Urinary bladder (tissue), 4 donors: ENCODE data around the gene GOLM1. TPM values are rescaled to one million over a fixed set of nuclear protein-coding genes. Genes with fewer than 3 reads are reported as not detected.
"Not testable (repeated sequence)": the region's sequence is repeated elsewhere in the genome, so short reads cannot be mapped to it uniquely, and the experiment has no call there.

Source experiments
- DNase-seq: peaks from one replicate; pipeline ENCODE4 v3.0.0-alpha.2; 2015; ENCODE audit errors: extremely low spot score
- H3K27ac ChIP-seq: one replicate; pipeline ENCODE4 v1.5.1; 2013; ENCODE audit warnings: low read depth, mild to moderate bottlenecking, moderate library complexity
- H3K36me3 ChIP-seq: one replicate; pipeline ENCODE4 v1.6.1; 2013; ENCODE audit warnings: mild to moderate bottlenecking, moderate library complexity; ENCODE audit not compliant: insufficient read depth
- H3K4me1 ChIP-seq: one replicate; pipeline ENCODE4 v1.6.1; 2013; ENCODE audit warnings: mild to moderate bottlenecking, moderate library complexity; ENCODE audit not compliant: insufficient read depth
- H3K4me3 ChIP-seq: one replicate; pipeline ENCODE4 v1.5.1; 2013; ENCODE audit warnings: low read depth, low read length
- WGBS: extraction: QIAGEN DNeasy Blood & Tissue Kit; methylation state at CpG from one replicate; pipeline ENCODE4 v1.1.7; 2013; 5-methylcytosine and 5-hydroxymethylcytosine counted together
- polyA plus RNA-seq: library from polyadenylated mRNA; stranded (reverse); fragments of 200-250 nt; gene quantifications from one replicate; pipeline ENCODE4 v1.2.3, GENCODE V29; 2013
- total RNA-seq: library from RNA; depleted of rRNA; stranded (reverse); fragments of >200 nt; gene quantifications from one replicate; pipeline ENCODE4 v1.2.3, GENCODE V29; 2014
- donor health status: healthy with polysubstance abuse.
- donor health status: healthy.

Gene GOLM1, protein sequence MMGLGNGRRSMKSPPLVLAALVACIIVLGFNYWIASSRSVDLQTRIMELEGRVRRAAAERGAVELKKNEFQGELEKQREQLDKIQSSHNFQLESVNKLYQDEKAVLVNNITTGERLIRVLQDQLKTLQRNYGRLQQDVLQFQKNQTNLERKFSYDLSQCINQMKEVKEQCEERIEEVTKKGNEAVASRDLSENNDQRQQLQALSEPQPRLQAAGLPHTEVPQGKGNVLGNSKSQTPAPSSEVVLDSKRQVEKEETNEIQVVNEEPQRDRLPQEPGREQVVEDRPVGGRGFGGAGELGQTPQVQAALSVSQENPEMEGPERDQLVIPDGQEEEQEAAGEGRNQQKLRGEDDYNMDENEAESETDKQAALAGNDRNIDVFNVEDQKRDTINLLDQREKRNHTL
- total RNA-seq (37.4 TPM), polyA plus RNA-seq (22.4 TPM)

DNA sequence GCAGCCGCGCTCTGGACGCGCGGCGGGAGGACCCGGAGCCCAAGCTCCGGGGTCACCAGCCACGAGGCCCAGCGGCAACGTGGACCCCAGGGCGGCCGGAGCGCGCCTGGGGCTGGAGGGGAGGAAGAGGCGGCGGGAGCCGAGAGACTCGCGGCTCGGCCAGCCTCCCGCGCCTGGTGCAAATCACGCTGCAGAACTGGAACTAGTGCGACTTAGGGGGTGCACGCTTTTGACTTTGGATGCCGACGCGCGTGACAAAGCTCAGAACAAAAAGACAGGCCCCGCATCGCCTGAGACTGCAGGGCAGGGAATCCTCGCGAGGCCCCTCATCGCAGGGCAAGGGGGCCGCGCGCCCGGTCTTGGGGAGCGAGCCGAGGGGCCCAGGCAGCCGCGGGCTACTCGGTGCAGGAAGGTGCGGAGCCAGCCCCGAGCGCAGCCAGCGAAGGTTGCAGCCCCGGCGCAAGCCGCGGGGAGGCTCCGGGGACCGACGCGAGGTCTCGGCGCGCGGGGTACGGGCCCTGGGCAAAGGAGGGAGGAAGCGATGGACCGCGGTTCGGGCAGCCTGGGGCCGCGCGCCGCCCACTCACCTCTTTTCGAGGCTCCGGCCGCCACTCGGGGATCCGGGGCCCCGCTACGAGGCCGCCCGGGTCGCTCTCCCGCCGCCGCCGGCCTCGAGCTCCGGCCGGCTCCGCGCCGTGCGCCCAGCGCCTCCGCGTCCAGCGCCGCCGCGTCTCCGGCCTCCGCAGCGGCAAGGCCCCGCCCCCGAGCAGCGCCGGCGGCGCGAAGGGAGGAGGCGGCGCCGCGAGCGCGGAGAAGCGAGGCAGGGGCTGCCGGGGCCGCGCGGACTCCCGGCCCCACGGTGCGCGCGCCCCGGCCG lies at the start of gene GOLM1:
Gene GOLM1 (minus strand): TSS at position 735 of the 877 bp plus-strand sequence. CDS start 20,238 bp downstream, outside the sequence.
- DNase-seq, result no peak
- Histone ChIP-seq H3K4me1 (no peaks in the 10 kb centered on the region), H3K27ac (no peak within 1 kb of the TSS), H3K36me3 (no peaks in the 10 kb centered on the region), H3K4me3 (peak within 1 kb of the TSS; percentile 82)
- WGBS, result under 1% methylated on average over 119 of the region's 125 CpGs

DNA sequence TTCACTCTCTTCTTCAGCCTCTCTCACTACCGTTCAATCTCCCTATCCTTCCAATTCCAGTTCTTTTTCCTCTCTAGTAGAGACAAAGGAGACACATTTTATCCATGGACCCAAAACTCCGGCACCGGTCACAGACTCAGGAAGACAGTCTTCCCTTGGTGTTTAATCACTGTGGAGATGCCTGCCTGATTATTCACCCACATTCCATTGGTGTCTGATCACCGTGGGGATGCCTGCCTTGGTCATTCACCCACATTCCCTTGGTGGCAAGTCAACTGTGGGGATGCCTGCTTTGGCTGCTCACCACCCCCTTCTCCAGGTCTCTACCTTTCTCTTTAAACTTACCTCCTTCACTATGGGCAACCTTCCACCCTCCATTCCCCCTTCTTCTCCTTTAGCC lies 47.3 kb upstream of the GOLM1 start:
- H3K27ac ChIP-seq, DNase-seq, H3K36me3 ChIP-seq, H3K4me3 ChIP-seq, H3K4me1 ChIP-seq: not testable (repeated sequence)
- 87% methylated on average over 4 of the region's 4 CpGs for WGBS

DNA sequence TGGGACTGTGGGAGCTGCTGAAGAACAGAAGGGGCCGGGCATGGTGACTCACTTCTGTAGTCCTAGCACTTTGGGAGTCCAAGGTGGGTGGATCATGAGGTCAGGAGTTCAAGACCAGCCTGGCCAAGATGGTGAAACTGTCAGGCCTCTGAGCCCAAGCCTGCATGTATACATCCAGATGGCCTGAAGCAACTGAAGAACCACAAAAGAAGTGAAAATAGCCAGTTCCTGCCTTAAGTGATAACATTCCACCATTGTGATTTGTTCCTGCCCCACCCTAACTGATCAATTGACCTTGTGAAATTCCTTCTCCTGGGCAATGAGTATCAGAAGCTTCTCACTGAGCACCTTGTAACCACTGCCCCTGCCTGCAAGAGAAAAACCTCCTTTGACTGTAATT lies 46.6 kb upstream of the GOLM1 start:
- not testable (repeated sequence) for H3K4me1 ChIP-seq, H3K4me3 ChIP-seq, DNase-seq, H3K27ac ChIP-seq, H3K36me3 ChIP-seq
- WGBS, result 94% methylated on average over 1 of the region's 1 CpG

DNA sequence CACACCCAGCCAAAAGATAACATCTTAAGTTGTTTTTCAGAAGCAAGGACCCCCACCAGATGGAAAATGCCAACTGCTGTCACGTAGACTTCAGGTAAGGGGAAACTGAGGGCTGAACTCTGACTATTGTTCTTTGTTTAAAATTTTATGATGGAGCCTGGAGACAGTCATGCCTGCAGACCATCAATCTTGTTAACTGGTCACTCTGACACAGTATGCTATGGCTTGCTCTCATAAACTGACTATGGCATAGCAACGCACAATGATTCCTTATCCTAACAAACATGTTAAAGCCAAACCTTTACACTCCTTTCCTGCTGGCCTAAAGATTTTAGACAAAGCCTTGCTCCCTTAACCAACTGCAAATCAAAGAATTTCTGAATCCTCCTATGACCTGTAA lies 43.6 kb upstream of the GOLM1 start:
- 82% methylated on average over 2 of the region's 2 CpGs for WGBS
- H3K27ac ChIP-seq, result no peak overlapping the region
- no peaks in the 10 kb centered on the region for H3K36me3 ChIP-seq
- H3K4me3 ChIP-seq, result no peak overlapping the region
- no peaks in the 10 kb centered on the region for H3K4me1 ChIP-seq
- no peak for DNase-seq

DNA sequence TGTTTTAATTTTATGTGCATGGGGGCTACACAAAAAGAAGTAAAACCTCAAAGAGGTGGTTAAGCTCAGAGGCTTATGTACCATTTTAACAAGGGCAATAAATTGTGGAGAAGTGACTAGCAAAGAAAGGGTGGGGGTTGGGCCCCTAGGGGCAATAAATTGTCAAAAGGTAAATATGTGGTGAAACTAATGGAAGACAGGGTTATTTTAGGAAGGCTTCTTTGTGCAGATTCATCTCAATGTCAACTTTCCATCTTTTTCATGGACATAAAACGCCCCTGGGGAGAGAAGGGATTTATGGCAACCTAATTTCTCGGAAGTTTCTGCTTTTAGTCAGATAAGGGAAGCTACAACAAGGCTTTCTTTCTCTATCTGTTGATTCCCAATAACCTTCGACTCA lies 42.5 kb upstream of the GOLM1 start:
- 52% methylated on average over 3 of the region's 3 CpGs for WGBS
- Histone ChIP-seq H3K36me3 (no peaks in the 10 kb centered on the region), H3K4me3 (no peak overlapping the region), H3K4me1 (no peaks in the 10 kb centered on the region), H3K27ac (no peak overlapping the region)
- DNase-seq, result no peak

DNA sequence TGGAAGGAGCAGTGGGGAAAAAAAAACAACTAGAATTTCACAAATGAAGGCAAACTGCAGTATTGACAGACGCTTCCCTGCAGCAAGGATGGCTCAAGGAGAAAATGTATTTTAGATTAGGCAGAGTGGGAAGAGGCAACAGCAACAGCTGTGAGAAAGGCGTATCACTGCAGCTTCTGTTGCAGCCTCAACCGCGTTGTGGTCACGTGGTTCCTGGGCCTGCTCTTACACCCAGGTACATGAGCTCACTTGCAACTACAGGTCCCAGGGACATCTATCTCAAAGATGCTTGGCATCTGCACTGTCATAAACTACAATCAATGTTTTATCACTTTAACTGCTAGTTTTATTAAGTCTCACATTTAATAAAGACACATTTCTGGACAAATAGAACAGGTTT lies 36.0 kb upstream of the GOLM1 start:
- H3K36me3 ChIP-seq, result no peaks in the 10 kb centered on the region
- H3K27ac ChIP-seq, result no peak overlapping the region
- WGBS, result 62% methylated on average over 5 of the region's 5 CpGs
- H3K4me3 ChIP-seq, result no peak overlapping the region
- H3K4me1 ChIP-seq, result no peaks in the 10 kb centered on the region
- no peak for DNase-seq

DNA sequence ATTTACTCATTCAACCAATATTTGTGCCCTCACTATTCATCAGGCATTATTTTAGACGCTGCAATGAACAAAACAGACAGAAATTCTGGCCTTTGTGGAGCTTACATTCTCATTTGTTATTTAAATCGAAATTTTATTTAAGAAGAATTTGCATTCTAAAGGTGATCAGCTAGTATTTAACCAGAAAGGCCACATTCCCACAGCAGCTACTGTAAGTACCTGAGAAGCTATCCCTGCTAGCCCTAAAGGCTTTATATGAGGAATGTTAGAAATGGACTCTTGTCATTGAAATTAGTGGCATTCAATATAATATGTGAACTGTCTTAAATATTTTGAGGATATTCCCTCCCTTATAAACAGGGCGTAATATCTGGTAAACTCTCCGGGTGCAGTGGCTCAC lies 35.0 kb upstream of the GOLM1 start:
- DNase-seq, result no peak
- no peaks in the 10 kb centered on the region for H3K36me3 ChIP-seq
- H3K27ac ChIP-seq, result no peak overlapping the region
- H3K4me1 ChIP-seq, result no peaks in the 10 kb centered on the region
- no peak overlapping the region for H3K4me3 ChIP-seq
- 85% methylated on average over 4 of the region's 4 CpGs for WGBS

DNA sequence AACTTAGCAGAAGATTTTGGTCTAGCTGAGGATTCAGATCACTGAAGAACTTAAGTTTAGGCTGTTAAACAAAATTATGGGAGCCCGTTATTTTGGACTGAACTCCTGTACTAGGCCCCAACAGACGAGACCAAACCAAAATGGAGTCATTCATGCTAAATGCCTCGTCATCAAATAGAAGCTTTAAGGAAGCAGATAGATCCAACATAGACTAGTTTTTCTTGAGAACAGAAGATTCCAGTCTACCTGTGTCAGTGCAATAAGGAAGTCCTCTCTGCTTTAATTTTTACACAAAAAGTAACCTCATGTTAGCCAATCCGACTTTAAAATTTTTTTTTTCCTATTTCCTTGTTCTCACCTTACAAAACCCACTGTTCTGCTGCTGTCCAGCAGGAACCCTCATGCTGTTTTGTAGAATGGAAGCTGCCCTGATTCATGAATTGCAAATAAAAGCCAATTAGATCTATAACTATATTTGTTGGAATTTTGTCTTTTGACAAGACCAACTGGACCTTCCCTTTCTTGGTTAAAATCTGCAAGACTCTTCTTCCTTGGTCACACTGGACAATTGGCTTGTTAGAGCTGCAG lies 29.0 kb upstream of the GOLM1 start:
- H3K36me3 ChIP-seq, result no peaks in the 10 kb centered on the region
- no peak overlapping the region for H3K4me3 ChIP-seq
- no peak overlapping the region for H3K27ac ChIP-seq
- no peaks in the 10 kb centered on the region for H3K4me1 ChIP-seq
- 90% methylated on average over 4 of the region's 4 CpGs for WGBS
- DNase-seq, result no peak

DNA sequence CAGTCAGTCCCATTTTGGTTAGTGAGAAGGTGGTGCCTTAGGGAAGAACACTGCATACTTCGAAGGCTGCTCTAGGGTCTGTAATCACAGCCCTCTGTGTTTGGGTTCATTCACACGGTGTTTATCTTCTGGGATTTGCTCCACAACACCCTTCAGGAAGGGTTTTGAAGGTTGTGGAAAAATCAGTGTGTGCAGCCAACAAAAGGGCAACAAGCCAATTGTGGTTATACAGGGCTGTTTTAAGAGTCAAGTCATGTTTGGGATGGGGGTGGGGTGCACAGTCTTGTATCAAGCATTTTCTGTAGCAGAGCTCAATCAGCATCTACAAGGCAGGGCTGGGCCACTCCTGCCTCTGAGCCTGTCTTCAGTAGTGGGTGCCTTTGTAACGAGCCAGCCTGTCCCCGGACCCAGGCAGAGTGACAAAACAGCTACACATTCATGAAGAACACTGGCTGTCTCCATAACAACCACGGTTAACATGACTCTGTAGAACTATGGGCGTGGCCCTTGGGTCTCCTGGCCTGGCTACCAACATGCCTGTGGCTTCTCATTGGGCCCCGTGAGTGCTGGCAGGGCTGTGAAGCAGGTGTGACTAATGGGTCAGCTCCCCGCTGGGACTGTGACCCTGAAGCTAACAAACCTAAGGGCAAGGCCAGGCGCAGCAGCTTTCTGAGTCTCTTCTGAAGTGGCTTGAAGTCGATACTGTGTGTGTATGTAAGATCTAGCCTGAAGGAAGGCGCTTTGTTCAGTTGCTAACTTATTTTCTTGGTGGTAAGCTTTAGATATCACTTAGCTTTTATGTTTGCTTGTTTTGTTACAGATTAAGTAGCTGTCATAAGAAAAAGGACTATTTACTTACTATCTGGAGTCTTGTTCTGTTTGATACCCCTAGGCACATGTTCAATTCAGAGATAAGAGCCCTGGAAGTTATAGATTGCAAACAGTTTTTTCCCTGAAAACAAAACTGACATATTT lies 27.9 kb upstream of the GOLM1 start:
- 36% methylated on average over 11 of the region's 11 CpGs for WGBS
- H3K27ac ChIP-seq, result no peak overlapping the region
- DNase-seq, result peak; percentile 21
- H3K36me3 ChIP-seq, result no peaks in the 10 kb centered on the region
- no peak overlapping the region for H3K4me3 ChIP-seq
- no peaks in the 10 kb centered on the region for H3K4me1 ChIP-seq

DNA sequence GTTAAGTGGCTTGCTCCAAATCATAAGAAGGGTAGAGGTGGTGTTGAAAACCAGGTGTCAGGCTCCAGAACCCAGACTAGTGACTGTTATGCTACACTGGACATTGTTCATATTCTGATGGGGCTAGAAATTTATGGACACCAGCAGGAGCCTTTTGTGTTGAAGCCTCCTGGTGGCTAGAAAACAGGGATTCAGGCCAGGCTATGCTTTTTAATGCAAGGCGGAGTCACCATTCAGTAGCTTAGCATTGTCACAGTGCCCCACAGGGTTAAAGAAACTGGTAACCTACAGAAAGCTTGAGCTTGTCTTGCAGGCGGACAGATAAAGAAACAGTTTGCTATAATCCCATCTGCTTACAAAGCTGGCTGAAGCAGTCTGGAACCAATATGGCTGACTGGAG lies 23.0 kb upstream of the GOLM1 start:
- no peak for DNase-seq
- Histone ChIP-seq H3K36me3 (no peaks in the 10 kb centered on the region), H3K27ac (no peak overlapping the region), H3K4me1 (no peaks in the 10 kb centered on the region), H3K4me3 (no peak overlapping the region)
- 96% methylated on average over 2 of the region's 2 CpGs for WGBS

DNA sequence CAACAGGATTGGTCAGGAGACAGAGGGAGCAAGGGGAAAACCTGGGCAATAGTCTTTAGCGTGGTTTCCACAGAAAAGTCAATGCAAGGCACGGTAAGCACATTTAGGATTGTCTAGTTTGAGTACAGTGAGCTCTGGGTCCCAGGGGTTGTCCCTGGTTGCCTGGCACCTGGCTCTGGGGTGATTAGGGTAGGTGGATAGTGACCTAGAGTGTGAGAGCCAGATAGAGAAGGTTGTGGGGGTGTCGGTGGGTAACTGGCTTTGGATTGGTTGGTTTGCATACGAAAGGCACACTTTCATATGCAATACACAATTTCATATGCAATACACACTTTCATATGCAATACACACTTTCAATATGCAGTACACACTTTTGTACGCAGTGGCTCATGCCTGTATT lies 20.1 kb upstream of the GOLM1 start:
- Histone ChIP-seq H3K27ac (no peak overlapping the region), H3K4me1 (no peaks in the 10 kb centered on the region), H3K36me3 (no peaks in the 10 kb centered on the region), H3K4me3 (no peak overlapping the region)
- 84% methylated on average over 5 of the region's 5 CpGs for WGBS
- DNase-seq, result no peak

DNA sequence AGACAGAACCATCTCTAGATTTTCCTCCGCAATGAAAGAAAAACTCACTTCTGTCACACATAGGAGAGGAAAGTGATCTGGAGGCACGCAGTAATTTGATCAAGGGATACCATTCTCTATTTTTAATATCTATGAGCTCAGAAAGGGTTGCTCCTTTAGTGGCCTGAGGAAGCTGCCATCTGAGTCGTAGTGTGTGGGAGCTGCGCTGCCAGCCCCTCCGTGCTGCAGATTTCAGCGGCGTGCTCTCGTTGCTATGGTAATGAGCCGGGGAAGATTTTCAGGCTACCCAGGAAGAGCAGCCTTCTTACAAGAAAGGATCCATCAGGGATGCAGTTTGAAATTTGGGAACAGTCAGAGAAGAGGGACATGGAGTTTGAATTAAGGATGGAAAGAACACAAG lies 17.1 kb upstream of the GOLM1 start:
- H3K36me3 ChIP-seq, result no peaks in the 10 kb centered on the region
- DNase-seq, result no peak
- H3K4me3 ChIP-seq, result no peak overlapping the region
- 68% methylated on average over 9 of the region's 9 CpGs for whole genome bisulfite sequencing
- H3K27ac ChIP-seq, result no peak overlapping the region
- no peaks in the 10 kb centered on the region for H3K4me1 ChIP-seq

DNA sequence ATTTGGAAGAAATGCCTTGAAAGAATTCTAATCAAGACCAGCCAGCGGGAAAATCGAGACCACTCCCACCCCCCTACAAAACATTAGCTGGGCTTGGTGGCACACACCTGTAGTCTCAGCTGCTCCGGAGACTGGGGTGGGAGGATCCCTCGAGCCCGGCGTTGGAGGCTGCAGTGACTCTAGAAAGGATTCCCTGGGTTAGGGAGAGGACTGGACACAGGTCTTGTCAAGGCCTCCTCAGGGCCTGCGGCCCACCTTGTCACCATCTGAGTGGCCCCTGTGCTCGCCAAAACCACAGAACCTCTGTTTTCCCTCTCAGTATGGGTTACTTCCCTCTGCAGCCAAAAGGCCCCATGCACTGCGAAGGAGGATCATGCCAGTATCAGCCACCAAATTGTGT lies 16.5 kb upstream of the GOLM1 start:
- Histone ChIP-seq H3K4me1 (no peaks in the 10 kb centered on the region), H3K4me3 (no peak overlapping the region), H3K36me3 (no peaks in the 10 kb centered on the region), H3K27ac (no peak overlapping the region)
- WGBS, result 95% methylated on average over 9 of the region's 9 CpGs
- no peak for DNase-seq
